ENCODE measurements around the gene CCDC15.

The CCDC15 gene

GRCh38 chr11:124942466-124943253, 11.3 kb upstream of the CCDC15 start:
- H3F3A ChIP-seq (ENCODE audit: low read depth), result no peaks in the 10 kb centered on the region
- no peaks in the 10 kb centered on the region for H3K27me3 ChIP-seq (ENCODE audit: insufficient read depth, low read length, poor library complexity, severe bottlenecking)
- no peaks in the 10 kb centered on the region for H4K20me1 ChIP-seq (ENCODE audit: insufficient read depth, low read length, poor library complexity, severe bottlenecking)
- H3K4me2 ChIP-seq (ENCODE audit: low read depth, low read length, poor library complexity, severe bottlenecking), result no peak overlapping the region
- H3K4me1 ChIP-seq (ENCODE audit: insufficient read depth, low read length, poor library complexity, severe bottlenecking), result peaks cover 20% of the 10 kb centered on the region
- H3K36me3 ChIP-seq (ENCODE audit: insufficient read depth, low read length), result no peaks in the 10 kb centered on the region
- H3K4me3 ChIP-seq (ENCODE audit: low read length, poor library complexity, severe bottlenecking), result no peak overlapping the region
- peak overlapping the region; percentile 65 for H3K9ac ChIP-seq (ENCODE audit: low read depth, low read length, poor library complexity, severe bottlenecking)
- no peaks in the 10 kb centered on the region for H3K79me2 ChIP-seq (ENCODE audit: insufficient read depth, low read length)
- no peak for TF ChIP-seq EZH2phosphoT487 (IDR thresholded peaks at IDR 0.05; ENCODE audit: borderline replicate concordance)
- no peak for TF ChIP-seq CTCF (conservative IDR thresholded peaks at IDR 0.05; ENCODE audit: low read length)
- H3K9me3 ChIP-seq (ENCODE audit: insufficient read depth, low read depth, low read length), result no peaks in the 10 kb centered on the region
- H2AFZ ChIP-seq (ENCODE audit: low read length), result peak overlapping the region; percentile 92
- no peaks in the 10 kb centered on the region for H3K9me2 ChIP-seq (replicated peaks; ENCODE audit: low read depth, low read length)

DNA sequence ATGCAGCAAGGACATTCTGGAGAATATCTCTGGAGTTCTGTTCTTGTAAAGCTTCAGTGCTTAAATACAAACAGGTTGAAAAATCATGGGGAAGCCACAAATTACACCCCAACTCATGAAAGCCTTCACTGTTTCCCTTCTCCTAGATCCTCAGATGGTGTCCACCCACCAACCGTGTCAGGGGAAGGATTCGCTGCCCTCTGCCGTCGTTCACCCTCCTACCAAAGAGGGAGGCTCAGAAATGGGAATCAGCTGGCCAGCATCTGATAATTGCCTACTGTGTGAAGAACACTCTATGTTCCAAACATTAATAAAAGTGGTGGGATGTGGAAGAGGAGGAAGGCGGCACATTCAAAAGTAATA, 10.8 kb upstream of the CCDC15 start:
- H3K9ac ChIP-seq (ENCODE audit: low read depth, low read length, poor library complexity, severe bottlenecking), result peak overlapping the region; percentile 65
- H3K79me2 ChIP-seq (ENCODE audit: insufficient read depth, low read length), result no peaks in the 10 kb centered on the region
- peaks cover 20% of the 10 kb centered on the region for H3K4me1 ChIP-seq (ENCODE audit: insufficient read depth, low read length, poor library complexity, severe bottlenecking)
- no peak overlapping the region for H3K4me3 ChIP-seq (ENCODE audit: low read length, poor library complexity, severe bottlenecking)
- H2AFZ ChIP-seq (ENCODE audit: low read length), result peak overlapping the region; percentile 92; the same call in 1 of the 2 replicates
- H3K36me3 ChIP-seq (ENCODE audit: insufficient read depth, low read length), result no peaks in the 10 kb centered on the region
- TF ChIP-seq EZH2phosphoT487 (IDR thresholded peaks at IDR 0.05; ENCODE audit: borderline replicate concordance) (no peak), CTCF (conservative IDR thresholded peaks at IDR 0.05; ENCODE audit: low read length) (no peak)
- H3K27me3 ChIP-seq (ENCODE audit: insufficient read depth, low read length, poor library complexity, severe bottlenecking), result no peaks in the 10 kb centered on the region
- peak overlapping the region; percentile 57 for H3K4me2 ChIP-seq (ENCODE audit: low read depth, low read length, poor library complexity, severe bottlenecking)
- H4K20me1 ChIP-seq (ENCODE audit: insufficient read depth, low read length, poor library complexity, severe bottlenecking), result no peaks in the 10 kb centered on the region
- no peaks in the 10 kb centered on the region for H3K9me2 ChIP-seq (replicated peaks; ENCODE audit: low read depth, low read length)
- no peaks in the 10 kb centered on the region for H3F3A ChIP-seq (ENCODE audit: low read depth)
- no peaks in the 10 kb centered on the region for H3K9me3 ChIP-seq (ENCODE audit: insufficient read depth, low read depth, low read length)

DNA sequence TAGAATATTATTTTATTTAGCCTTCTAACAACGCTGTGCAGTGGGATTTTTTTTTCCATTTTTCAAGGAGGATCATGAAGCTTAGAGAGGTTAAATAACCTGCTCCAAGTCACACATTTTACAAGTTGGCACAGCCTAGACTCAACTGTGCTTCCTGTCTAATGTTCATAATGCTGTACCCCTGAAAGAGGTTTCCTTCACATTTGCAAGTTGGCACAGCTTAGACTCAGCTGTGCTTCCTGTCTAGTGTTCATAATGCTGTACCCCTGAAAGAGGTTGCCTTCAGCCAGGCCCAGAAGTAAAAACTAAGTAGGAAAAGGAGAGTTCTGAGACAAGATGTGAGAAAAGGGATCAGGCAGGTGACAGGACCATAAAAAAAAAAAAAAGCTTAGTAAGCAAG, 10.3 kb upstream of the CCDC15 start:
- H3K9me2 ChIP-seq (replicated peaks; ENCODE audit: low read depth, low read length), result no peaks in the 10 kb centered on the region
- H3K79me2 ChIP-seq (ENCODE audit: insufficient read depth, low read length), result no peaks in the 10 kb centered on the region
- no peaks in the 10 kb centered on the region for H3K27me3 ChIP-seq (ENCODE audit: insufficient read depth, low read length, poor library complexity, severe bottlenecking)
- peak overlapping the region; percentile 92 for H2AFZ ChIP-seq (ENCODE audit: low read length)
- TF ChIP-seq CTCF (conservative IDR thresholded peaks at IDR 0.05; ENCODE audit: low read length), result no peak
- TF ChIP-seq EZH2phosphoT487 (IDR thresholded peaks at IDR 0.05; ENCODE audit: borderline replicate concordance), result no peak
- peak overlapping the region; percentile 29 for H3K4me3 ChIP-seq (ENCODE audit: low read length, poor library complexity, severe bottlenecking)
- H4K20me1 ChIP-seq (ENCODE audit: insufficient read depth, low read length, poor library complexity, severe bottlenecking), result no peaks in the 10 kb centered on the region
- H3K4me1 ChIP-seq (ENCODE audit: insufficient read depth, low read length, poor library complexity, severe bottlenecking), result peaks cover 20% of the 10 kb centered on the region
- H3K36me3 ChIP-seq (ENCODE audit: insufficient read depth, low read length), result no peaks in the 10 kb centered on the region
- no peaks in the 10 kb centered on the region for H3K9me3 ChIP-seq (ENCODE audit: insufficient read depth, low read depth, low read length)
- H3K9ac ChIP-seq (ENCODE audit: low read depth, low read length, poor library complexity, severe bottlenecking), result peak overlapping the region; percentile 65
- peak overlapping the region; percentile 57 for H3K4me2 ChIP-seq (ENCODE audit: low read depth, low read length, poor library complexity, severe bottlenecking)
- H3F3A ChIP-seq (ENCODE audit: low read depth), result no peaks in the 10 kb centered on the region

Data from Loucy (cell line).